Stimulated activated CD4-positive, alpha-beta T cell treated with anti-CD3 and anti-CD28 coated beads, TNF-alpha, amount 100 ng/mL, for 4 hours (primary cell): ENCODE results near the gene RFX8.

ENCODE experiments used
- DNase-seq, 3 experiments: peaks; one replicate each; pipeline ENCODE4 v3.0.0-alpha.2; 2020; ENCODE audit warnings: low read depth in 3 of 3

Gene RFX8

DNA sequence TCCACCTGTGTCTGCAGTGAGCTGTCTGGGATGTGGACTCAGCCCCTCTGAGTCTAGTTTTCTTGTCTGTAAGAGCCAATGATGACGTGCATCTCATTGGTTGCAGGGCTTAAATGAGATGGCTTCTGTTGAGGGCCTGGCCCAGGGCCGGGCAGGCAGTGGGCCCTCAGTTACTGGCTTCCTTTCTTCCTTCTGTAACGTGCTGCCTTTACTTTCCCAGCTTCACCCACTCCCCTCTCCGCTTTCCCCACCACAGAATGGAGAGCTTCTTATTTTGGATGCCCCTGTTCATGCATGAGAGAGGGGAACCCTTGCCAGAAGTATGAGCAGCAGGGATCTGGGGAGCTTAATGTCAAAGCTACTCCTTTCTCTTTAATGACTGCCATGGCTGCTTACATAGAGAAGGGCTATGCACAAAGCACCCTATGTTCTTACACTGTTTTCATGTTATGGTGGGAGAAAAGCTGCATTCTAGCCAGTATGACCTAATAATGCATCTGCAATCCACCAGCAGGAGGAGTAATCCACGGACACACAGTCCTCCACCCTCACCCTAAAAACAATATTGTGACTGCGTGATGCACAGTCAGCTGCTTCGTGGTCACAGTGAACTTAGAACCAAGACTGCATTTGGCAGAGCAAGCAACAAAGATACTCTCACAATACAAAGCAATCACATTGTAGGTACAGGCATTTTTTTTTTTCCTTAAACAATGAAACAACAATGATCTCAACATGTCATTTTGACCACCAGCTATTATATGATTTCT lies 124.8 kb downstream of the RFX8 start:
- DNase-seq: no peak

DNA sequence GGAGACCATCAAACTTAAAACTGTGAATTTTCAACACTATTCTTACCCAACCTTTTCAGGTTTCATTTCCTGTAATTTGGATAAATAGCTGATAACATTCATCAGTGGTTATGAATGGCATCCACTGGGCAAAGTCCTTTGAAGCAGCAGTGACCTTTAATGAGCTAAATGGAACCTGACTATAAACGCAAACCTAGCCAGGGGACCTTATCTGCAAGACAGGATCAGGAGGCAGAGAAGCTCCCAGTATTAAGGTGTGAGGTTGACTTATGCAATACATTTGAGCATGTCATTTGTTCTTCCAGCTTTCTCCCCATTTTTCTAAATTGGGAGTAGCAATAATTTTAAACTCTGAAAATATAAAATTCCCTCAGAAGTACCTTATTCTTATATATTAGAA lies 126.0 kb downstream of the RFX8 start:
- DNase-seq: no peak
